K562 (cell line): ENCODE data around the gene ARL8A. TPM values are rescaled to one million over a fixed set of nuclear protein-coding genes. Genes with fewer than 3 reads are reported as not detected.
A peak's percentile ranks its signal among the peaks of the same experiment; 100 is the strongest.

Source experiments
- CTCFL ChIP-seq: IDR thresholded peaks from 2 replicates; pipeline ENCODE4 v1.6.1; 2011; ENCODE audit warnings: borderline replicate concordance, low read depth, mild to moderate bottlenecking, moderate library complexity, low read length; ENCODE audit not compliant: insufficient read depth, poor library complexity, severe bottlenecking
- HDAC1 ChIP-seq, 2 experiments: fragments of 450-650 bp; IDR thresholded peaks; 2 replicates each; pipeline ENCODE4 v1.6.1; 2016 to 2017; ENCODE audit warnings: inconsistent platforms in 1 of 2, mild to moderate bottlenecking in 1 of 2, moderate library complexity in 1 of 2
- POLR3A ChIP-seq: IDR thresholded peaks from 2 replicates; pipeline ENCODE4 v1.6.1; 2011; ENCODE audit warnings: borderline replicate concordance, mild to moderate bottlenecking, moderate library complexity; ENCODE audit not compliant: insufficient read length, insufficient read depth; ENCODE audit errors: extremely low read depth
- PTRF ChIP-seq: fragments of 450-650 bp; IDR thresholded peaks from 2 replicates; pipeline ENCODE4 v1.6.1; 2016; ENCODE audit warnings: mild to moderate bottlenecking, missing genetic modification characterization, missing compliant biosample characterization
- TCF7 ChIP-seq: sonication (generic); IDR thresholded peaks from 2 replicates; pipeline ENCODE4 v1.6.1; 2016; ENCODE audit warnings: antibody characterized with exemption, borderline replicate concordance
- TEAD4 ChIP-seq, 2 experiments: sonication (generic) in 1 of 2; formaldehyde crosslinking in 1 of 2; IDR thresholded peaks; 2 replicates each; pipeline versions ENCODE4 v1.6.1 to v1.8.0; 2012 to 2022; ENCODE audit warnings: borderline replicate concordance in 1 of 2, inconsistent platforms in 1 of 2, low read length in 1 of 2, mild to moderate bottlenecking in 1 of 2, missing genetic modification reagents in 1 of 2
- ZBTB2 ChIP-seq: fragments of 450-650 bp; IDR thresholded peaks from 2 replicates; pipeline ENCODE4 v1.6.1; 2016; ENCODE audit warnings: antibody characterized with exemption
- ZBTB40 ChIP-seq, 2 experiments: fragments of 450-650 bp in 1 of 2; sonication (generic) in 1 of 2; formaldehyde crosslinking in 1 of 2; IDR thresholded peaks; 2 replicates each; pipeline versions ENCODE4 v1.7.1 to v1.9.0; 2016 to 2022; ENCODE audit warnings: inconsistent platforms in 1 of 2, mild to moderate bottlenecking in 1 of 2, missing genetic modification reagents in 1 of 2
- ZNF263 ChIP-seq: sonication (generic); formaldehyde crosslinking; IDR thresholded peaks from 2 replicates; pipeline ENCODE4 v1.8.0; 2022; ENCODE audit warnings: mild to moderate bottlenecking, missing genetic modification reagents, borderline replicate concordance
- ZNF280A ChIP-seq: fragments of 450-650 bp; IDR thresholded peaks from 2 replicates; pipeline ENCODE4 v1.6.1; 2018; ENCODE audit warnings: mild to moderate bottlenecking, low read depth; ENCODE audit not compliant: partially characterized antibody
- polyA plus RNA-seq, 8 experiments: library from polyadenylated mRNA; depleted of rRNA in 4 of 8; stranded (reverse) in 5 of 8; unstranded in 3 of 8; fragments of >200 nt; fragmentation: Nextera tagmentation in 2 of 8; fragmentation: Illumina TruSeq in 1 of 8; extraction: Ambion mirVana in 2 of 8; extraction: Trizol in 1 of 8; gene quantifications; 2 replicates each; pipeline versions ENCODE4 v1.2.1 to v1.2.3, GENCODE V29; 2011 to 2014; ENCODE audit warnings: inconsistent platforms in 1 of 8, missing spikeins in 1 of 8
- total RNA-seq, 7 experiments: library from RNA; depleted of rRNA in 6 of 7; stranded (reverse); fragments of >200 nt in 6 of 7; fragmentation: Illumina TruSeq in 2 of 7; extraction: Trizol in 2 of 7; gene quantifications; 2 replicates each; pipeline versions ENCODE4 v1.2.1 to v1.2.3, GENCODE V29; 2011 to 2021; ENCODE audit warnings: low replicate concordance in 1 of 7

Gene ARL8A
- total and polyA plus RNA-seq, 9 of the 15 experiments (the other 6 are each of a cell fraction or from before 2014, with no cell fraction given): 0.17 to 27.3 (median 15.6) TPM

- TF ChIP-seq CTCFL (no peak), ZBTB40 (IDR thresholded peaks at IDR 0.05) (peak; percentile 28; the same call in 1 of the 2 replicates), ZBTB40 (CRISPR knock-in tag; IDR thresholded peaks at IDR 0.05) (no peak), ZNF280A (no peak), HDAC1 (IDR thresholded peaks at IDR 0.05) (peak in 1 of 2 experiments; percentile 38; a peak in 1 of 4 replicates), PTRF (tag) (no peak), ZNF263 (CRISPR knock-in tag) (no peak), ZBTB2 (no peak), POLR3A (no peak), TEAD4 (IDR thresholded peaks at IDR 0.05; ENCODE audit: low read length) (peak; percentile 40; the same call in 1 of the 2 replicates), TEAD4 (CRISPR knock-in tag; IDR thresholded peaks at IDR 0.05; ENCODE audit: borderline replicate concordance) (no peak), TCF7 (no peak)
Observed at GRCh38 chr1:202105571-202106339, 38.8 kb downstream of the ARL8A start (continued).
